ENCODE data around the gene VWA3B. TPM values are rescaled to one million over a fixed set of nuclear protein-coding genes. Genes with fewer than 3 reads are reported as not detected.

Gene VWA3B
- total RNA-seq, 1 donor from 2014 or later = not detected

DNA sequence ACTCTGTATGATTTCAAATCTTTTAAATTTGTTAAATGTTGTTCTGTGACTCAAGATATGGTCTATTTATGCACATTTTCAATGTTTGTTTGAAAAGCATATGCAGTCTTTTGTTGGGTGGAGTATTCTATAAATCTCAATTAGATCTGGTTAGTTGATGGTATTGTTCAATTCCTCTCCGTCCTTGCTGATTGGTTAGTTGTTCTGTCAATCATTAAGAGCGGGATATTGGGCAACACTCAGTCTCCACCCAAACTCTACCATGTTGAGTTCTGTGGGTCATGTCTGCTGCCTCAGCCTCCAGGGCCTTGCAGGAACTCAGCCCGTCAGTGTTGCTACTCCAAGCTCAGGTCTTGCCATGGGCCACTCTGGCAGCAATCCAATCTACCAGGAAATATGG is 118.9 kb downstream of the VWA3B start:
- Histone ChIP-seq H4K20me1 (ENCODE audit: insufficient read depth, low read length) (no peaks in the 10 kb centered on the region), H3K9me3 (ENCODE audit: insufficient read depth, low read depth, low read length) (no peaks in the 10 kb centered on the region), H2AFZ (ENCODE audit: low read depth, low read length) (no peak overlapping the region), H3K27ac (ENCODE audit: low read depth, low read length) (no peak overlapping the region), H3K79me2 (ENCODE audit: insufficient read depth, low read length) (no peaks in the 10 kb centered on the region), H3K27me3 (ENCODE audit: insufficient read depth, low read length) (no peaks in the 10 kb centered on the region), H3K4me1 (ENCODE audit: insufficient read depth, low read length) (no peaks in the 10 kb centered on the region), H3K4me2 (ENCODE audit: low read length) (no peak overlapping the region), H3K36me3 (ENCODE audit: insufficient read depth, low read length) (no peaks in the 10 kb centered on the region), H3K4me3 (ENCODE audit: insufficient read depth, low read depth, low read length) (no peak overlapping the region), H3K9ac (ENCODE audit: low read length) (no peak overlapping the region)
- no peak for FAIRE-seq
- peaks cover 2% of the 10 kb centered on the region for H3K4me1 Mint-ChIP-seq (ENCODE audit: low read depth, unreplicated experiment)
- H3K27ac Mint-ChIP-seq (ENCODE audit: unreplicated experiment) = no peak overlapping the region
- no peak for DNase-seq (ENCODE audit: low read depth)
- no peaks in the 10 kb centered on the region for H3K9me3 Mint-ChIP-seq (ENCODE audit: unreplicated experiment)
- TF ChIP-seq EZH2 (IDR thresholded peaks at IDR 0.05; ENCODE audit: insufficient read depth, low read length) = no peak
- TF ChIP-seq, protein P1, sequence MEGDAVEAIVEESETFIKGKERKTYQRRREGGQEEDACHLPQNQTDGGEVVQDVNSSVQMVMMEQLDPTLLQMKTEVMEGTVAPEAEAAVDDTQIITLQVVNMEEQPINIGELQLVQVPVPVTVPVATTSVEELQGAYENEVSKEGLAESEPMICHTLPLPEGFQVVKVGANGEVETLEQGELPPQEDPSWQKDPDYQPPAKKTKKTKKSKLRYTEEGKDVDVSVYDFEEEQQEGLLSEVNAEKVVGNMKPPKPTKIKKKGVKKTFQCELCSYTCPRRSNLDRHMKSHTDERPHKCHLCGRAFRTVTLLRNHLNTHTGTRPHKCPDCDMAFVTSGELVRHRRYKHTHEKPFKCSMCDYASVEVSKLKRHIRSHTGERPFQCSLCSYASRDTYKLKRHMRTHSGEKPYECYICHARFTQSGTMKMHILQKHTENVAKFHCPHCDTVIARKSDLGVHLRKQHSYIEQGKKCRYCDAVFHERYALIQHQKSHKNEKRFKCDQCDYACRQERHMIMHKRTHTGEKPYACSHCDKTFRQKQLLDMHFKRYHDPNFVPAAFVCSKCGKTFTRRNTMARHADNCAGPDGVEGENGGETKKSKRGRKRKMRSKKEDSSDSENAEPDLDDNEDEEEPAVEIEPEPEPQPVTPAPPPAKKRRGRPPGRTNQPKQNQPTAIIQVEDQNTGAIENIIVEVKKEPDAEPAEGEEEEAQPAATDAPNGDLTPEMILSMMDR (IDR thresholded peaks at IDR 0.05; ENCODE audit: insufficient read depth, low read depth, low read length) = no peak
- H3K4me3 Mint-ChIP-seq (ENCODE audit: unreplicated experiment) = no peak overlapping the region
- peaks cover 9% of the 10 kb centered on the region for H3K27me3 Mint-ChIP-seq (ENCODE audit: low read depth, unreplicated experiment)
- no peaks in the 10 kb centered on the region for H3K36me3 Mint-ChIP-seq (ENCODE audit: low read depth, unreplicated experiment)

DNA sequence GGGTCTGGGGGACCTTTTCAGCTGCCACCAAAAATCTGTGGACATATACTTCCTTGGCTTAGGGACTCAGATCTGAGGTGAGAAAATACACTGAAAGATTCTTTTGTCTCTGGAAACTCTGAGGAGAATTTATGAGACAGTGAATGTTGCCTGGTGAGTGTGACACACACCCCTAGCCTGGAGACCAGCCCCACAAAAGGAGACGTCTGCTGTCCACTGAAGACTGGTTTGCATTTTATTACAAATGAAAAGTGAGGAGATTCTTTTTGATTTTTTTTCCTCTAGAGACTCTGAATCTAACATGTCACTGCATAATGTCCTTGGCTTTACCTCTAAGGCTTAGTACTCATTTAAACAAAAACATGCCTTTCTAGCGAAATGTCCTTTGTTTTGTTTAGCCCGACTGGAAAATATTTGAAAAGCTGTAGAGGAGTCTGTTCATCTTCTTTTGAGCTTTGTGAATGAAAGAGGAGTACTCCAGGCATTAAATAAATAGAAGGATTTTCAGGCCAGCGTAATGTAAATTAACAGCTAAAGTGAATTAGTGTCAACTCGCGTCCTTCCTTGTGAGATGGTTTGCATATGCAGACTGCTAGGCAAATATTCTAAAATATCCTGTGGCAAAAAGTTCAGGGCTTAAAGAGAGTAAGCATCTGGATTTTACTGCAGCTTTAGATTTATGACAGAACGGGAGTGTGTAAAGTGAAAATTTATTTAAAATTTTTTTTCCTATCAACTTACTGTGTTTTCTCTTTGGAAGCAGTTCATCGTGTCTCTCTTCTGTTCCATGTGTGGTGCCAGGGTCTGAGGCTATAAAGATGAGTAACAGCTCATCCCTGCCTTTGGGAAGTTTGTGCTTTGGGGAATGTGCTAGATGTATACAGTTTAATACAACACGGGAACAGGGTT is 125.4 kb downstream of the VWA3B start:
- Histone ChIP-seq H3K9me3 (ENCODE audit: insufficient read depth, low read depth, low read length) (no peaks in the 10 kb centered on the region), H3K27ac (ENCODE audit: low read depth, low read length) (no peak overlapping the region), H2AFZ (ENCODE audit: low read depth, low read length) (no peak overlapping the region), H3K36me3 (ENCODE audit: insufficient read depth, low read length) (no peaks in the 10 kb centered on the region), H3K79me2 (ENCODE audit: insufficient read depth, low read length) (no peaks in the 10 kb centered on the region), H3K9ac (ENCODE audit: low read length) (no peak overlapping the region), H4K20me1 (ENCODE audit: insufficient read depth, low read length) (no peaks in the 10 kb centered on the region), H3K4me3 (ENCODE audit: insufficient read depth, low read depth, low read length) (no peak overlapping the region), H3K27me3 (ENCODE audit: insufficient read depth, low read length) (peaks cover 4% of the 10 kb centered on the region), H3K4me1 (ENCODE audit: insufficient read depth, low read length) (no peaks in the 10 kb centered on the region), H3K4me2 (ENCODE audit: low read length) (no peak overlapping the region)
- FAIRE-seq = no peak
- no peak for TF ChIP-seq EZH2 (IDR thresholded peaks at IDR 0.05; ENCODE audit: insufficient read depth, low read length)
- TF ChIP-seq, protein P1 (IDR thresholded peaks at IDR 0.05; ENCODE audit: insufficient read depth, low read depth, low read length) = no peak
- H3K27me3 Mint-ChIP-seq (ENCODE audit: low read depth, unreplicated experiment) = peaks cover 9% of the 10 kb centered on the region
- H3K4me3 Mint-ChIP-seq (ENCODE audit: unreplicated experiment) = no peak overlapping the region
- no peak overlapping the region for H3K27ac Mint-ChIP-seq (ENCODE audit: unreplicated experiment)
- DNase-seq (ENCODE audit: low read depth) = no peak
- H3K36me3 Mint-ChIP-seq (ENCODE audit: low read depth, unreplicated experiment) = no peaks in the 10 kb centered on the region
- peaks cover 2% of the 10 kb centered on the region for H3K4me1 Mint-ChIP-seq (ENCODE audit: low read depth, unreplicated experiment)
- H3K9me3 Mint-ChIP-seq (ENCODE audit: unreplicated experiment) = no peaks in the 10 kb centered on the region

- Mint-ChIP-seq H3K4me1 (ENCODE audit: low read depth, unreplicated experiment) (no peaks in the 10 kb centered on the region), H3K9me3 (ENCODE audit: unreplicated experiment) (peaks cover 4% of the 10 kb centered on the region), H3K4me3 (ENCODE audit: unreplicated experiment) (no peak overlapping the region), H3K27ac (ENCODE audit: unreplicated experiment) (no peak overlapping the region), H3K36me3 (ENCODE audit: low read depth, unreplicated experiment) (no peaks in the 10 kb centered on the region), H3K27me3 (ENCODE audit: low read depth, unreplicated experiment) (peaks cover 3% of the 10 kb centered on the region)
- TF ChIP-seq, protein P1 (IDR thresholded peaks at IDR 0.05; ENCODE audit: insufficient read depth, low read depth, low read length) = no peak
- TF ChIP-seq EZH2 (IDR thresholded peaks at IDR 0.05; ENCODE audit: insufficient read depth, low read length) = no peak
- FAIRE-seq (no peak), DNase-seq (ENCODE audit: low read depth) (no peak)
- Histone ChIP-seq H3K4me3 (ENCODE audit: insufficient read depth, low read depth, low read length) (no peak overlapping the region), H3K9ac (ENCODE audit: low read length) (no peak overlapping the region), H4K20me1 (ENCODE audit: insufficient read depth, low read length) (no peaks in the 10 kb centered on the region), H3K79me2 (ENCODE audit: insufficient read depth, low read length) (no peaks in the 10 kb centered on the region), H3K36me3 (ENCODE audit: insufficient read depth, low read length) (no peaks in the 10 kb centered on the region), H2AFZ (ENCODE audit: low read depth, low read length) (no peak overlapping the region), H3K27ac (ENCODE audit: low read depth, low read length) (no peak overlapping the region), H3K9me3 (ENCODE audit: insufficient read depth, low read depth, low read length) (no peaks in the 10 kb centered on the region), H3K27me3 (ENCODE audit: insufficient read depth, low read length) (peaks cover 4% of the 10 kb centered on the region), H3K4me2 (ENCODE audit: low read length) (no peak overlapping the region), H3K4me1 (ENCODE audit: insufficient read depth, low read length) (no peaks in the 10 kb centered on the region)
These were observed 129.6 kb downstream of the VWA3B start for GRCh38 chr2:98216616-98217015.

Data from astrocyte (in vitro differentiated cells and primary cell).